GM13976 (cell line): ENCODE data around the gene RNU5D-1.
"Not testable (repeated sequence)": the region's sequence is repeated elsewhere in the genome, so short reads cannot be mapped to it uniquely, and the experiment has no call there.

Source experiments
- DNase-seq: peaks from one replicate; pipeline ENCODE4 v3.0.0; 2012; ENCODE audit warnings: low spot score
- CTCF ChIP-seq: IDR thresholded peaks from 2 replicates; pipeline ENCODE4 v1.5.1; 2012; ENCODE audit warnings: borderline replicate concordance, mild to moderate bottlenecking; ENCODE audit not compliant: insufficient read depth; ENCODE audit errors: extremely low read depth, missing control alignments, control extremely low read depth
- in situ Hi-C: fragments of 300-500 bp; cut with MboI; formaldehyde crosslinking; loops from one replicate; pipeline ENCODE4 v1.12.0; 2022; ENCODE audit warnings: low sequenced_read_pairs, mixed read lengths, inconsistent platforms; ENCODE audit not compliant: unreplicated experiment

The RNU5D-1 gene

GRCh38 chr1:44775930-44776729 lies 45.2 kb upstream of the RNU5D-1 start:
- TF ChIP-seq CTCF = no peak
- DNase-seq = peak; percentile 50

GRCh38 chr1:44775078-44775929 lies 44.3 kb upstream of the RNU5D-1 start, which contains the start of gene RPS8:
Gene RPS8 (plus strand): TSS chr1:44775540. CDS start chr1:44775597, 57 bp downstream.
- peak; percentile 94 for DNase-seq
- no peak for TF ChIP-seq CTCF
- in situ Hi-C loops = no loop called here

More at GRCh38 chr1:44775930-44776729, 45.2 kb upstream of the RNU5D-1 start:
- in situ Hi-C loops = no loop called here

GRCh38 chr1:44766421-44766820 lies 35.5 kb upstream of the RNU5D-1 start:
- DNase-seq, in situ Hi-C loops: not testable (repeated sequence)

GRCh38 chr1:44760876-44761275 lies 29.9 kb upstream of the RNU5D-1 start:
- no peak for DNase-seq
- no peak for TF ChIP-seq CTCF
- in situ Hi-C loops = no loop called here

GRCh38 chr1:44759077-44759476 lies 28.1 kb upstream of the RNU5D-1 start:
- no peak for DNase-seq
- no peak for TF ChIP-seq CTCF
- in situ Hi-C loops = no loop called here

GRCh38 chr1:44757420-44757819 lies 26.4 kb upstream of the RNU5D-1 start:
- no peak for DNase-seq
- TF ChIP-seq CTCF = no peak
- in situ Hi-C loops = no loop called here

- TF ChIP-seq CTCF = no peak
- in situ Hi-C loops = no loop called here
- DNase-seq = no peak
These were observed 16.9 kb upstream of the RNU5D-1 start for GRCh38 chr1:44747878-44748277.
